Ovary (tissue), 9 donors: ENCODE results near the gene XPNPEP2. TPM values are rescaled to one million over a fixed set of nuclear protein-coding genes. Genes with fewer than 3 reads are reported as not detected.

Experiments used
- DNase-seq, 5 donors: peaks; one replicate each; pipeline ENCODE4 v3.0.0-alpha.2; 2019 to 2020
- H3K27ac ChIP-seq, 2 donors: fragments of 200-600 bp; one replicate each; pipeline versions ENCODE4 v1.5.1 to v1.8.0; 2019 to 2022
- H3K27me3 ChIP-seq: fragments of 200-600 bp; one replicate; pipeline ENCODE4 v1.8.0; 2022
- H3K36me3 ChIP-seq: fragments of 200-600 bp; sonication (generic); one replicate; pipeline ENCODE4 v1.5.1; 2019
- H3K4me1 ChIP-seq: one replicate; pipeline ENCODE4 v1.8.1; 2013; ENCODE audit warnings: mild to moderate bottlenecking, moderate library complexity; ENCODE audit not compliant: insufficient read depth
- H3K4me3 ChIP-seq: fragments of 200-600 bp; sonication (generic); one replicate; pipeline ENCODE4 v1.5.1; 2017
- H3K9me3 ChIP-seq, 2 donors: fragments of 200-600 bp in 1 of 2; sonication (generic) in 1 of 2; one replicate each; pipeline versions ENCODE4 v1.5.1 to v1.8.1; 2013 to 2019; ENCODE audit warnings: mild to moderate bottlenecking in 1 of 2, moderate library complexity in 1 of 2
- CTCF ChIP-seq, 3 donors: fragments of 450-650 bp in 2 of 3; fragments of 200-600 bp in 1 of 3; IDR thresholded peaks; one replicate each; pipeline versions ENCODE4 v1.5.1 to v1.8.0; 2016 to 2022; ENCODE audit warnings: antibody characterized with exemption in 3 of 3, mild to moderate bottlenecking in 1 of 3
- EP300 ChIP-seq: sonication (generic); formaldehyde crosslinking; IDR thresholded peaks from one replicate; pipeline ENCODE4 v1.6.1; 2017; ENCODE audit warnings: antibody characterized with exemption
- POLR2A ChIP-seq: fragments of 450-650 bp; IDR thresholded peaks from one replicate; pipeline ENCODE4 v1.6.1; 2017; ENCODE audit warnings: antibody characterized with exemption, mild to moderate bottlenecking, moderate library complexity
- WGBS, 3 donors: extraction: QIAGEN DNeasy Blood & Tissue Kit in 1 of 3; methylation state at CpG; one replicate each; pipeline versions ENCODE4 v1.1.5 to v1.1.7; 2013 to 2017; 5-methylcytosine and 5-hydroxymethylcytosine counted together
- intact Hi-C, 4 donors: fragments of 100-400 bp; cut with DNase I; formaldehyde crosslinking; loops; one replicate each; pipeline versions ENCODE4 v1.11.0 to v1.15.1; 2022 to 2023
- polyA plus RNA-seq, 2 donors: library from polyadenylated mRNA; stranded (reverse); fragments of 200-250 nt in 1 of 2; fragments of 350-450 nt in 1 of 2; fragmentation: Illumina TruSeq in 1 of 2; extraction: RNeasy Lipid Tissue Mini Kit (QIAGEN cat#74804) in 1 of 2; gene quantifications; one replicate each; pipeline ENCODE4 v1.2.3, GENCODE V29; 2013 to 2014
- total RNA-seq, 7 donors: library from RNA; depleted of rRNA in 2 of 7; stranded (reverse); fragments of >200 nt in 2 of 7; fragmentation: NEBNext Ultra II Directional in 3 of 7; extraction: Animal tissue kit (Norgen Biotek cat#: 25700) in 3 of 7; gene quantifications; one replicate each; pipeline versions ENCODE4 v1.1.0 to v1.2.4, GENCODE V29; 2016 to 2023
- donor health status: DM: no; HTN: no; CAD: no; lungs with moderate emphysema.
- donor health status: DM: no; HTN: no; CAD: no.
- donor health status: Bipolar disorder and iron deficiency.
- donor health status: DM: yes; HTN: yes; CAD: no.
- donor health status: DM: no; HTN: no; CAD: no.
- donor health status: DM: yes; HTN: yes; CAD: no.

The XPNPEP2 gene
- total and polyA plus RNA-seq, 9 donors = 0.28 to 6.4 (median 1.4) TPM

- H3K27me3 ChIP-seq = no peaks in the 10 kb centered on the region
- no peaks in the 10 kb centered on the region for H3K9me3 ChIP-seq
- H3K27ac ChIP-seq = no peak overlapping the region
- H3K4me3 ChIP-seq = no peak overlapping the region
- no peak for TF ChIP-seq EP300
- TF ChIP-seq POLR2A = no peak
- TF ChIP-seq CTCF (IDR thresholded peaks at IDR 0.05) = no peak
- intact Hi-C loops = no loop called here
- no peaks in the 10 kb centered on the region for H3K36me3 ChIP-seq
- H3K4me1 ChIP-seq = no peaks in the 10 kb centered on the region
- DNase-seq = peak in 1 of 5 donors; percentile 3
- 51 to 72% (median 52%) methylated on average over 3 of the region's 3 CpGs for WGBS, 3 donors
Observed at GRCh38 chrX:129786210-129786651, 47.5 kb downstream of the XPNPEP2 start.

GRCh38 chrX:129787336-129788055 lies 48.7 kb downstream of the XPNPEP2 start:
- no peaks in the 10 kb centered on the region for H3K27me3 ChIP-seq
- H3K4me3 ChIP-seq = no peak overlapping the region
- TF ChIP-seq CTCF (IDR thresholded peaks at IDR 0.05) (no peak), EP300 (no peak), POLR2A (no peak)
- 61 to 70% (median 69%) methylated on average over 11 of the region's 11 CpGs for WGBS, 3 donors
- H3K9me3 ChIP-seq = no peaks in the 10 kb centered on the region
- H3K36me3 ChIP-seq = no peaks in the 10 kb centered on the region
- peak in 1 of 5 donors; percentile 2 for DNase-seq
- intact Hi-C loops = no loop called here
- H3K4me1 ChIP-seq = no peaks in the 10 kb centered on the region
- no peak overlapping the region for H3K27ac ChIP-seq

GRCh38 chrX:129788527-129788926 lies 49.7 kb downstream of the XPNPEP2 start:
- no peak for DNase-seq
- H3K27me3 ChIP-seq = no peaks in the 10 kb centered on the region
- no peak overlapping the region for H3K27ac ChIP-seq
- intact Hi-C loops = no loop called here
- H3K4me1 ChIP-seq = no peaks in the 10 kb centered on the region
- 76 to 80% (median 78%) methylated on average over 6 of the region's 6 CpGs for WGBS, 3 donors
- no peak for TF ChIP-seq CTCF (IDR thresholded peaks at IDR 0.05)
- no peak for TF ChIP-seq EP300
- no peaks in the 10 kb centered on the region for H3K36me3 ChIP-seq
- H3K4me3 ChIP-seq = no peak overlapping the region
- H3K9me3 ChIP-seq = no peaks in the 10 kb centered on the region

GRCh38 chrX:129790146-129790545 lies 51.4 kb downstream of the XPNPEP2 start:
- TF ChIP-seq CTCF (IDR thresholded peaks at IDR 0.05) = no peak
- no peak for TF ChIP-seq EP300
- no peak for TF ChIP-seq POLR2A
- DNase-seq = no peak
- WGBS, 3 donors = 69 to 73% (median 72%) methylated on average over 3 of the region's 3 CpGs

More at GRCh38 chrX:129790146-129790545, 51.4 kb downstream of the XPNPEP2 start:
- intact Hi-C loops = no loop called here
- Histone ChIP-seq H3K9me3 (no peaks in the 10 kb centered on the region), H3K4me1 (no peaks in the 10 kb centered on the region), H3K4me3 (no peak overlapping the region), H3K27me3 (no peaks in the 10 kb centered on the region), H3K36me3 (no peaks in the 10 kb centered on the region), H3K27ac (no peak overlapping the region)
